ENCODE measurements around the gene CNGA4. TPM values are rescaled to one million over a fixed set of nuclear protein-coding genes. Genes with fewer than 3 reads are reported as not detected.

Gene CNGA4
- total and polyA plus RNA-seq, 3 experiments from 2014 or later = 0.15 TPM; not detected in 2

GRCh38 chr11:6214530-6214929 is 24.4 kb upstream of the CNGA4 start:
- Mint-ChIP-seq H3K27ac (no peak overlapping the region), H3K4me1 (peaks cover 0 to 8% (median 2%) of the 10 kb centered on the region in 3 donors), H3K27me3 (no peaks in the 10 kb centered on the region), H3K36me3 (peaks cover 4 to 60% (median 32%) of the 10 kb centered on the region in 3 donors), H3K4me3 (no peak overlapping the region), H3K9me3 (no peaks in the 10 kb centered on the region)
- no peaks in the 10 kb centered on the region for H3K9me3 ChIP-seq (ENCODE audit: low read length)
- ChIA-PET POLR2A (no interaction called here), CTCF (interaction anchor here (0.8 kb wide), 1 partner anchor 378 kb away, joined by 3 read pairs; no protein-coding TSS in a partner anchor)
- no peak for DNase-seq
- no peak overlapping the region for H3K4me3 ChIP-seq (ENCODE audit: low read length)
- no peaks in the 10 kb centered on the region for H3K27me3 ChIP-seq (ENCODE audit: insufficient read depth, low read length, poor library complexity, severe bottlenecking)
- no peak overlapping the region for H3K27ac ChIP-seq (ENCODE audit: low read depth, low read length)
- H3K36me3 ChIP-seq (ENCODE audit: insufficient read depth, low read length) = peaks cover 30% of the 10 kb centered on the region
- H3K4me1 ChIP-seq (ENCODE audit: insufficient read depth, low read length) = peaks cover under 1% of the 10 kb centered on the region

- H3K4me3 Mint-ChIP-seq = no peak overlapping the region
- ChIA-PET CTCF (interaction anchor here (1.5 kb wide), 1 partner anchor 34 kb away, joined by 5 read pairs; no protein-coding TSS in a partner anchor), POLR2A (no interaction called here)
- Histone ChIP-seq H3K27ac (ENCODE audit: low read depth, low read length) (no peak overlapping the region), H3K4me3 (ENCODE audit: low read length) (no peak overlapping the region), H3K4me1 (ENCODE audit: insufficient read depth, low read length) (peaks cover 9% of the 10 kb centered on the region), H3K9me3 (ENCODE audit: low read length) (no peaks in the 10 kb centered on the region), H3K27me3 (ENCODE audit: insufficient read depth, low read length, poor library complexity, severe bottlenecking) (no peaks in the 10 kb centered on the region), H3K36me3 (ENCODE audit: insufficient read depth, low read length) (peaks cover 40% of the 10 kb centered on the region)
- H3K27ac Mint-ChIP-seq = peak overlapping the region in 2 of 8 donors; percentile 11 to 83
- H3K27me3 Mint-ChIP-seq = no peaks in the 10 kb centered on the region
- no peak for DNase-seq
- peaks cover 4 to 61% (median 34%) of the 10 kb centered on the region in 3 donors for H3K36me3 Mint-ChIP-seq
- no peaks in the 10 kb centered on the region for H3K9me3 Mint-ChIP-seq
- H3K4me1 Mint-ChIP-seq = peaks cover 0 to 13% (median 2%) of the 10 kb centered on the region in 3 donors
Observed at GRCh38 chr11:6216501-6216900, 22.4 kb upstream of the CNGA4 start.

- Histone ChIP-seq H3K4me3 (ENCODE audit: low read length) (no peak overlapping the region), H3K9me3 (ENCODE audit: low read length) (no peaks in the 10 kb centered on the region), H3K27me3 (ENCODE audit: insufficient read depth, low read length, poor library complexity, severe bottlenecking) (no peaks in the 10 kb centered on the region), H3K27ac (ENCODE audit: low read depth, low read length) (no peak overlapping the region), H3K4me1 (ENCODE audit: insufficient read depth, low read length) (peaks cover 9% of the 10 kb centered on the region), H3K36me3 (ENCODE audit: insufficient read depth, low read length) (peaks cover 45% of the 10 kb centered on the region)
- H3K4me1 Mint-ChIP-seq = peaks cover 0 to 16% (median 2%) of the 10 kb centered on the region in 3 donors
- H3K27ac Mint-ChIP-seq = peak overlapping the region in 1 of 8 donors; percentile 59
- no peak overlapping the region for H3K4me3 Mint-ChIP-seq
- no peak for DNase-seq
- ChIA-PET POLR2A (no interaction called here), CTCF (no interaction called here)
- H3K36me3 Mint-ChIP-seq = peaks cover 9 to 73% (median 43%) of the 10 kb centered on the region in 3 donors
- no peaks in the 10 kb centered on the region for H3K27me3 Mint-ChIP-seq
- H3K9me3 Mint-ChIP-seq = no peaks in the 10 kb centered on the region
Observed at GRCh38 chr11:6217722-6218121, 21.2 kb upstream of the CNGA4 start.

- Histone ChIP-seq H3K9me3 (ENCODE audit: low read length) (no peaks in the 10 kb centered on the region), H3K4me1 (ENCODE audit: insufficient read depth, low read length) (peaks cover 9% of the 10 kb centered on the region), H3K36me3 (ENCODE audit: insufficient read depth, low read length) (peaks cover 49% of the 10 kb centered on the region), H3K27ac (ENCODE audit: low read depth, low read length) (no peak overlapping the region), H3K4me3 (ENCODE audit: low read length) (no peak overlapping the region), H3K27me3 (ENCODE audit: insufficient read depth, low read length, poor library complexity, severe bottlenecking) (no peaks in the 10 kb centered on the region)
- peak overlapping the region in 1 of 7 donors; percentile 20 for H3K4me3 Mint-ChIP-seq
- no peaks in the 10 kb centered on the region for H3K27me3 Mint-ChIP-seq
- ChIA-PET CTCF (interaction anchor here (0.7 kb wide), 1 partner anchor 134 kb away, joined by 3 read pairs; no protein-coding TSS in a partner anchor), POLR2A (no interaction called here)
- H3K9me3 Mint-ChIP-seq = no peaks in the 10 kb centered on the region
- peaks cover 0 to 16% (median 2%) of the 10 kb centered on the region in 3 donors for H3K4me1 Mint-ChIP-seq
- DNase-seq = no peak
- peak overlapping the region in 2 of 8 donors; percentile 42 to 89 for H3K27ac Mint-ChIP-seq
- H3K36me3 Mint-ChIP-seq = peaks cover 12 to 88% (median 49%) of the 10 kb centered on the region in 3 donors
Observed at GRCh38 chr11:6219359-6219758, 19.5 kb upstream of the CNGA4 start.

GRCh38 chr11:6223854-6224253 is 15.0 kb upstream of the CNGA4 start:
- H3K36me3 ChIP-seq (ENCODE audit: insufficient read depth, low read length) = peaks cover 36% of the 10 kb centered on the region
- no peak overlapping the region for H3K27ac ChIP-seq (ENCODE audit: low read depth, low read length)
- Mint-ChIP-seq H3K27ac (peak overlapping the region in 2 of 8 donors; percentile 4 to 31), H3K4me1 (peaks cover 33 to 54% (median 35%) of the 10 kb centered on the region in 3 donors), H3K27me3 (no peaks in the 10 kb centered on the region), H3K36me3 (peaks cover 13 to 64% (median 30%) of the 10 kb centered on the region in 3 donors), H3K4me3 (no peak overlapping the region), H3K9me3 (no peaks in the 10 kb centered on the region)
- H3K9me3 ChIP-seq (ENCODE audit: low read length) = no peaks in the 10 kb centered on the region
- POLR2A ChIA-PET = no interaction called here
- DNase-seq = no peak
- CTCF ChIA-PET = interaction anchor here (1.1 kb wide), 1 partner anchor 27 kb away, joined by 3 read pairs; no protein-coding TSS in a partner anchor
- peaks cover 15% of the 10 kb centered on the region for H3K4me1 ChIP-seq (ENCODE audit: insufficient read depth, low read length)
- no peaks in the 10 kb centered on the region for H3K27me3 ChIP-seq (ENCODE audit: insufficient read depth, low read length, poor library complexity, severe bottlenecking)
- no peak overlapping the region for H3K4me3 ChIP-seq (ENCODE audit: low read length)

DNA sequence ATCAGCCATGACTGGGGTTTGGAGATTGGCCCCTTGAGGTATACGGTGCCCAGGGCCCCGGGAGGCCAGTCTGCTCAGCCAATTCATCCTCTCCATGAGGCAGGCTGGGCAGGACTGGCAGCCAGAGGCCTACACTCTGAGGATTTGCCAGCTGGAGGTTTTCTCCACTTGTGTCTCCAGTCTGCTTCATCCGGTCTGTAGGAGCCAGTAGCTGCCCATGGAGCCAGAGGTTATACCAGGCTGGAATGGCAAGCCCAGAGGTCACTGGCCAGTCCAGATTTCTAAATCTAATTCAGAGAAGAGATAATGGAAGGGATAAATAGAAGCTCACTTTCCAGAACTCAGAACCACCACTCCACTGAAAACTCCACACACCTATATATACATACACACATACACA is 14.5 kb upstream of the CNGA4 start:
- H3K4me1 ChIP-seq (ENCODE audit: insufficient read depth, low read length) = peaks cover 21% of the 10 kb centered on the region
- Mint-ChIP-seq H3K27ac (peak overlapping the region in 1 of 8 donors; percentile 1), H3K36me3 (peaks cover 13 to 60% (median 25%) of the 10 kb centered on the region in 3 donors), H3K4me3 (no peak overlapping the region), H3K4me1 (peaks cover 39 to 57% (median 39%) of the 10 kb centered on the region in 3 donors), H3K27me3 (no peaks in the 10 kb centered on the region), H3K9me3 (no peaks in the 10 kb centered on the region)
- H3K4me3 ChIP-seq (ENCODE audit: low read length) = no peak overlapping the region
- no peaks in the 10 kb centered on the region for H3K27me3 ChIP-seq (ENCODE audit: insufficient read depth, low read length, poor library complexity, severe bottlenecking)
- no peaks in the 10 kb centered on the region for H3K9me3 ChIP-seq (ENCODE audit: low read length)
- peaks cover 32% of the 10 kb centered on the region for H3K36me3 ChIP-seq (ENCODE audit: insufficient read depth, low read length)
- no peak for DNase-seq
- H3K27ac ChIP-seq (ENCODE audit: low read depth, low read length) = no peak overlapping the region
- POLR2A ChIA-PET = no interaction called here
- CTCF ChIA-PET = no interaction called here

GRCh38 chr11:6225024-6225423 is 13.9 kb upstream of the CNGA4 start:
- Mint-ChIP-seq H3K4me3 (no peak overlapping the region), H3K36me3 (peaks cover 13 to 54% (median 23%) of the 10 kb centered on the region in 3 donors), H3K9me3 (no peaks in the 10 kb centered on the region), H3K27ac (peak overlapping the region in 3 of 8 donors; percentile 1 to 56 (median 21)), H3K4me1 (peaks cover 45 to 59% (median 45%) of the 10 kb centered on the region in 3 donors), H3K27me3 (no peaks in the 10 kb centered on the region)
- Histone ChIP-seq H3K9me3 (ENCODE audit: low read length) (no peaks in the 10 kb centered on the region), H3K27me3 (ENCODE audit: insufficient read depth, low read length, poor library complexity, severe bottlenecking) (no peaks in the 10 kb centered on the region), H3K4me1 (ENCODE audit: insufficient read depth, low read length) (peaks cover 22% of the 10 kb centered on the region), H3K36me3 (ENCODE audit: insufficient read depth, low read length) (peaks cover 26% of the 10 kb centered on the region), H3K27ac (ENCODE audit: low read depth, low read length) (no peak overlapping the region), H3K4me3 (ENCODE audit: low read length) (no peak overlapping the region)
- ChIA-PET POLR2A (no interaction called here), CTCF (no interaction called here)
- no peak for DNase-seq

GRCh38 chr11:6225896-6226295 is 13.0 kb upstream of the CNGA4 start:
- Histone ChIP-seq H3K27ac (ENCODE audit: low read depth, low read length) (no peak overlapping the region), H3K4me3 (ENCODE audit: low read length) (no peak overlapping the region), H3K9me3 (ENCODE audit: low read length) (no peaks in the 10 kb centered on the region), H3K36me3 (ENCODE audit: insufficient read depth, low read length) (peaks cover 23% of the 10 kb centered on the region), H3K27me3 (ENCODE audit: insufficient read depth, low read length, poor library complexity, severe bottlenecking) (no peaks in the 10 kb centered on the region), H3K4me1 (ENCODE audit: insufficient read depth, low read length) (peaks cover 26% of the 10 kb centered on the region)
- Mint-ChIP-seq H3K36me3 (peaks cover 13 to 45% (median 23%) of the 10 kb centered on the region in 3 donors), H3K9me3 (no peaks in the 10 kb centered on the region), H3K27ac (peak overlapping the region in 2 of 8 donors; percentile 2 to 69), H3K27me3 (no peaks in the 10 kb centered on the region), H3K4me1 (peaks cover 53 to 68% (median 54%) of the 10 kb centered on the region in 3 donors), H3K4me3 (no peak overlapping the region)
- POLR2A ChIA-PET = no interaction called here
- DNase-seq = no peak
- CTCF ChIA-PET = no interaction called here
